Heart left ventricle (tissue), 13 donors: ENCODE results near the gene EPHB1.

ENCODE experiments used
- POLR2A ChIP-seq, 2 donors: fragments of 450-650 bp; IDR thresholded peaks; one replicate each; pipeline ENCODE4 v1.6.1; 2017; ENCODE audit warnings: antibody characterized with exemption in 2 of 2, mild to moderate bottlenecking in 2 of 2, moderate library complexity in 2 of 2
- TF ChIP-seq, protein P1 (sequence below), 12 donors: fragments of 200-600 bp; sonication (generic) in 4 of 12; IDR thresholded peaks; one replicate each; pipeline versions ENCODE4 v1.5.0 to v1.8.0; 2018 to 2022; ENCODE audit warnings: antibody characterized with exemption in 12 of 12, mild to moderate bottlenecking in 5 of 12
- donor health status: ischemic (EF 13 %, LVEDD 7.1; RV severe dilation, severe dysfunction).
- donor health status: DM: no; HTN: yes; CAD: no.
- donor health status: DM: no; HTN: no; CAD: no.
- donor health status: ischemic (EF 25% LVEDD 6.9; RV normal size, moderate dysfunction).
- donor health status: ischemic (EF 25% LVEDD 5.7; RV mildly dilated, moderate dysfunction).
- donor health status: ischemic (EF 35%, LVEDD 5.7; RV mildly dilated, moderate dysfunction).
- donor health status: nonischemic (EF 11% LVEDD 7.7; RV severe dilation, severe dysfunction).
- donor health status: DM: yes; HTN: yes; CAD: no.
- donor health status: PGD.
- donor health status: ischemic (EF 29% LVEDD 5.4; RV normal size, mild dysfunction).
- donor health status: nonischemic (EF 23%, LVEDD 6.1; RV moderate dilation, normal function).

DNA sequence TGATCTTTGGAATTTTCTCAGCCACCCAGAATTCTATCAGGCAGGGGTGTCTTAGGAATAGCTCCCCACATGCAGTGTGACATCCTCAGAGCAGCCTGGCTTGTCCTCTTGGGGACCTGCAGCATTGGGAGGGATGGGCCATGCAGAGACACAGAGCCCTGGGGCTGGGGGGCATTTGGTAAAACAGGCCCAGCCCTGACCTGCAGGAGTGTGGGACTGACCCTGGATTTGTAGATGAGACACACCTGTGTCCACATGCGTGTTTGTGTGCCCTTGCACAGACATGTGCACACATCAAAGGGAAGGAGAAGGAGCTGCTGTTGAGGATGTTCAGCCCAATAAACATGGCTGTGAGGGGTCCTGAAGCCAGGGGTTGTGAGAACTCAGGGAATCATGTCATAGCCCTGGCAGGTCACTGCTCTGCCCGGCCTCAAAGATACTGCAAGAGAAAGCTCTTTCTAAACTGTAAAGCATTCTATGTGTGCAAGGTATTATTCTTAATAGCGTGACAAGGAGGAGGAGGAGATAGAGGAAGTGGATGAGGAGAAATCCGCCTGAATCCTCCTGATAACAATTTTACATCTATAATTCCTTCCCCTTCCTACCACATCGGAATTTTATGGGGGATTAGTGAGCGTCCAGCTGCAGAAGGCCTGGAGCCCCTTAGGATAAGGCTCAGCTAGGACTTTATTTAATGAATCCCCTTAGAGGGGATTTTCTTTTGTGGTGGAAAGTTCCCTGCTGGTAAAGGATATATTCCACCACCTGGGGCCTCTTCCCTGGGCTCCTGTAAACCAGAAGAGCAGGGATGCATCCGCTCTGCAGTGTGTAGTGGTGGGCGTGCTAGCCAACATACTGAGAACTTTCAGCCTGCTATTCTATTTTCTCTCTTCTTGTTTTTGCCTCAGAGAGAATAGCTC is 245.5 kb downstream of the EPHB1 start:
- TF ChIP-seq, protein P1, sequence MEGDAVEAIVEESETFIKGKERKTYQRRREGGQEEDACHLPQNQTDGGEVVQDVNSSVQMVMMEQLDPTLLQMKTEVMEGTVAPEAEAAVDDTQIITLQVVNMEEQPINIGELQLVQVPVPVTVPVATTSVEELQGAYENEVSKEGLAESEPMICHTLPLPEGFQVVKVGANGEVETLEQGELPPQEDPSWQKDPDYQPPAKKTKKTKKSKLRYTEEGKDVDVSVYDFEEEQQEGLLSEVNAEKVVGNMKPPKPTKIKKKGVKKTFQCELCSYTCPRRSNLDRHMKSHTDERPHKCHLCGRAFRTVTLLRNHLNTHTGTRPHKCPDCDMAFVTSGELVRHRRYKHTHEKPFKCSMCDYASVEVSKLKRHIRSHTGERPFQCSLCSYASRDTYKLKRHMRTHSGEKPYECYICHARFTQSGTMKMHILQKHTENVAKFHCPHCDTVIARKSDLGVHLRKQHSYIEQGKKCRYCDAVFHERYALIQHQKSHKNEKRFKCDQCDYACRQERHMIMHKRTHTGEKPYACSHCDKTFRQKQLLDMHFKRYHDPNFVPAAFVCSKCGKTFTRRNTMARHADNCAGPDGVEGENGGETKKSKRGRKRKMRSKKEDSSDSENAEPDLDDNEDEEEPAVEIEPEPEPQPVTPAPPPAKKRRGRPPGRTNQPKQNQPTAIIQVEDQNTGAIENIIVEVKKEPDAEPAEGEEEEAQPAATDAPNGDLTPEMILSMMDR (IDR thresholded peaks at IDR 0.05) = no peak
- TF ChIP-seq POLR2A (IDR thresholded peaks at IDR 0.05) = no peak
